Stimulated activated CD8-positive, alpha-beta memory T cell treated with anti-CD3 and anti-CD28 coated beads, Interleukin-12 subunit alpha, Interleukin-12 subunit beta, amount 100 ng/mL, for 24 hours (primary cell): ENCODE measurements around the gene ILF2.
"Not testable (repeated sequence)": the region's sequence is repeated elsewhere in the genome, so short reads cannot be mapped to it uniquely, and the experiment has no call there.

Experiments
- DNase-seq: peaks from one replicate; pipeline ENCODE4 v3.0.0-alpha.2; 2020; ENCODE audit errors: extremely low read depth

The ILF2 gene

DNA sequence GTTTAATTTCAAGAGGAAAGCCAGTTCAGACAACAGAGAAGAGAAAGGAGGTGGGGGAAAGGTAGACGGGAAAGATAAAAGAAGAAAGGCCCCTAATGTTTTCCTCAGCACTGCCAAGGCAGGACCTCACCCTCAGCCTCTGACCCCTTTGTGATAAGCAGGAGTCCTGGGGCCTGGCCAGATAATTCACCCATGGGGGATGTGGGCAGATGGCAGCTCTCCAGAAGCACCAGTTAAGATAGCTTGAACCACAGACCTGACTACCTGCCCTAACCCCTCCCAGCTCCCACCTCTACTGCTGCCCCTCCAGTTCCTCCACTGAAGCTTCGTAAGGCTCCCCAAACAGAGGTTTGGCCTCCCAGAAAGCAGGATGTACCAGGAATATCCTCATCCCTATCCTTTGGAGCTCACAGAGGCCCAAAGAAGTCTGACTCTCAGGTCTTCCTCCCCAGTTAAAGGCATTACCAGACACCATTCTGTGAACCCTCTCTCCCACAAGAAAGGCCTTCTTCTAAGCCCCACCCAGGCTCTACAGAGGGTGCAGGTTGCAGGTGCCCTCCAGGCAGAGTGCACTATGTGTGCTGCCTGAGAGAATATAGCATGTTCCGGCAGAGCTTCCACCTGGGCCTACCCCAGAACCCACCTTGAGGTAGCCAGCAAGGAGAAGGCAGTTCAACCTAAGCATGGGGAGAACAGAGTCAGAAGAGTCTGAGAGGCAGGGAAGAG is 21.5 kb downstream of the ILF2 start:
- no peak for DNase-seq

DNA sequence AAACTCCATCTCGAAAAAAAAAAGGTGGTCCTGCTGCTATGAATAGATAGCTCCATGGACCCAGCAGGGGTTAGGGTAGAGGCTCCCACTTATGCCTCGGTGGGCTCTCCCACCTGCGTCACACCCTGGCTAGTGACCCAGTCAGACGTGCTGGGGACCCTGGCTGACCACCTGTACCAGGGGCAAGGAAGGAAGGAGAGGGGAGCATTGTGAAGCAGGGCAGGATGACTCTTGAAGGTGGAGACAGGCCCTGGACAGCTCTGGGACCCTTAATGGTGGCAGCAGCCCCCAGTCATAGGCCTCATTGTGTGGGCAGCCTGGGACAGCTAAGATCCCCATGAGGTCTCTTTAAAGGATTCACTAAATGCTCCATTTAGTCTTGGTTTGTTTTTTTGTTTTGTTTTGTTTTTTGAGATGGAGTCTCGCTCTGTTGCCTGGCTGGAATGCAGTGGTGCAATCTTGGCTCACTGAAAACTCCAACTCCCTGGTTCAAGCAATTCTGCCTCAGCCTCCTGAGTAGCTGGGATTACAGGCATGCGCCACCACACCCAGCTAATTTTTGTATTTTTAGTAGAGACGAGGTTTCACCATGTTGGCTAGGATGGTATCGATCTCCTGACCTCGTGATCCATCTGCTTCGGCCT is 22.7 kb downstream of the ILF2 start:
- DNase-seq, result no peak

DNA sequence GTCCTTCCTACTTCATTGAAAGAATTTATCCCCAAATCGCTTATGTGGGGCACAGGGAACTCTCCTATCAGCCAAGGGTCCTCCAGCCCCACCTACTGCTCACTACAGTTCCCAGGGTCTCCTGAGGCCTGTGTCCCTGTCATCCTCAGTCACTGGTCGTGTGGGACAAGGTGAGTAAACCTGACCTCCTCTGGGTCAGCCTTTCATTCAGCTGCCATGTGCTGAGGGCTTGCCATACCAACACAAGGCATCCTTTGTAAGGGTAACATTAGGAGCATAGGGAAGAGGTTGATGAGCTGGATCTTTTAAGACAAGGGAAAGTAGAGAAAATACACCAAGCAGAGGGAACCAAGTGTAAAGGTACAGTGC is 23.5 kb downstream of the ILF2 start:
- no peak for DNase-seq

DNA sequence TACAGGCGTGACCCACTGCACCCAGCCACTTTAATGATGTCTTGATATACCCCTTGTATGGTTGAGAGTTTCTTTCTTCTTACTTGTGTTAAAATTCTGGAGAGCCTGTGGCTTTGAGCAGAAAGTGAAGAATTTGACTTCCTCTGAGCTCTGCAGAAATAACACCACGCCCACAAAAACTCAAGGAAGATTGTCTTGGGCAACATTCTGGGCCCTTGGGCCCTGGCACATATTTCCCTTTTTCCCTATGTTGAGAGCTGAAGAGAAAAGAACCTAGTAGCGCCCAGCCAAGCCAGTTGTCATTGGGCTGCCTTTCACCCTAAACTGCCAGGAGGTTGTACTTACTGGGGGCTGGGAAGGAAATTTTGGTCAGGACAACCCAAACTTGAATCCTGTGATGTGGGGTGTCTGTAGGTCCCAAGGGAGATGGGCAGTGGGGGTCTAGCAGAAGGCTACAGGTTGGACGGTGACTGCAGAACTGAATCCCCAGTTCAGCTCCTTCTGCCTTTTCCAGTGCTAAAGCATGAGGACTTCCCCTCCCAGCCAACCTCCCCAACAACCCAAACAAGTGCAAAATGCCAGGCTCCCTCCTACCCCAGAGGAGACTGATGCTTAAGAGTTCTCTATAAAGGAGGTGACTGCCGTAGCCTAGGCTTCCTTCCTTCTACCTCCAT is 24.0 kb downstream of the ILF2 start:
- no peak for DNase-seq

DNA sequence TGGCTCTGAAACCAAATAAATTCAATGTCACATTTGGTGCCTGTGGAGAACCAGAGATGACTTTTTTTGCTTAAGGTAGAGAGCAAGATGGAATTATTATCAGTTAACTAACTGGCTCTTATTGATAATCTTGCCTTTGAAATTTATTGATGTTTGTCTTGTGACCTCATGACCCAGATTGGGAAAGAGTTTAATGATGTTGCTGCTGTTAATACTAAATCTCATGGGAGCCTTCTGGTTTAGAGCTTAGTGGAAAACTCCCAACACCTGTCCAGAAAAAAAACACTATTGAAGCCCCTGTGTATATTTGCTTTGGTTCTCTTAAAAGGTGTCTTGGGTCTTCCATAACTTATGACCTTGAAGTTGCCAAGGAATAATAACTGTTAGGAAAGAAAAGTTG is 27.0 kb downstream of the ILF2 start:
- DNase-seq, result no peak

DNA sequence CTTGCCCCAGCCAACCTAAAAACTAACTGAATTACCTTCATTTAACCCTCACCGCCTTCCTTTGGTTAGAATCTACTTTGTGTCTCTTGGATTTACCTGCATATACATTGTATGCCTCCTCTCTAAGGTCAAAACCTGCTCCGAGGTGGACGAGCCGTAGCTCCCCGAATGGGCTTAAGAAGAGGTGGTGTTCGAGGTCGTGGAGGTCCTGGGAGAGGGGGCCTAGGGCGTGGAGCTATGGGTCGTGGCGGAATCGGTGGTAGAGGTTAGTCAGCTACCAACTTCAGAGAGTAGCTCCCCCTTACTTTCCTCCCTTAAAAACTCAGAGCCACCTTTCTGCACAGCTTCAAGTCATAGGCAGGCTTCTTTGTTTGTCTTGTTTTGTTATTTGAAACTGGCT is 27.7 kb downstream of the ILF2 start:
- DNase-seq, result no peak

DNA sequence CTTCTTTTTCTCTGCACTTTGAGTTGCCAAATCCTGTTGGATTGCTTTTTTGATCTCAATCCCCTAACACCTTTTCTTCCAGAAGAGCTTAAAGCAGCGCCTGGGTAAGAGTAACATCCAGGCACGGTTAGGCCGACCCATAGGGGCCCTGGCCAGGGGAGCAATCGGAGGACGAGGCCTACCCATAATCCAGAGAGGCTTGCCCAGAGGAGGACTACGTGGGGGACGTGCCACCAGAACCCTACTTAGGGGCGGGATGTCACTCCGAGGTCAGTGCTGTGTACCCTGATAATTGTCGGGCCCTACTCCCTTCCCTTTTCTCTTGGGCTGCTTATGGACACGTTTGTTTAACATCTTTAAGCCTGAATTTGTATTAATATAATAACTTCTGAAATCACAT is 28.6 kb downstream of the ILF2 start:
- no peak for DNase-seq

DNA sequence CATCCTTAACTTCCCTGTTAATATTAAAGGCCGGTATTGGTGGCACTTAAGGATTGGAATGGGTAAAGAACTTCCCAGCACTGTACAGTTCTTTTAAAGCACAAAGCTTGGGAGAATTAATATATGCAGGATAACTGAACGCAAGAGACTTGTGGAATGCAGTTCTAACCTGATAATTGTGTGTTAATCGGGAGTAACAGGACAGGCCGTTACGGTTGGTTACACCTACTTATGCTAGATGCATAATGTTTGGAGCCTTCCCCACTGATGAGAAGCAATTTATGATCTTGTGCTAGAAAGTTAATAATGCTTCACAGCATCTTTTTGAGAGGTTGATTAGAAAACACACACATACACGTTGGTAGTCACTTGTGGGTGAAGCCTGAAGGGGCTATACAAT is 29.9 kb downstream of the ILF2 start:
- DNase-seq, result no peak

DNA sequence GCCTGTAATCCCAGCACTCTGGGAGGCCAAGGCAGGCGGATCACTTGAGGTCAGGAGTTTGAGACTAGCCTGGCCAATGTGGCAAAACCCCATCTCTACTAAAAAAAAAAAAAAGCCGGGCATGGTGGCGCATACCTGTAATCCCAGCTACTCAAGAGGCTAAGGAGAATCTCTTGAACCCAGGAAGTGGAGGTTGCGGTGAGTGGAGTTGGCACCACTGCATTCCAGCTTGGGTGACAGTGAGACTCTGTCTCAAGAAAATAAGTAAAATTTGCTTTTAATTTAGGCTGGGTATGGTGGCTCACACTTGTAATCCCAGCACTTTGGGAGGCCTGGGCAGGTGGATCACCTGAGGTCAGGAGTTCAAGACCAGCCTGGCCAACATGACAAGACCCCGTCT is 30.6 kb downstream of the ILF2 start:
- not testable (repeated sequence) for DNase-seq

DNA sequence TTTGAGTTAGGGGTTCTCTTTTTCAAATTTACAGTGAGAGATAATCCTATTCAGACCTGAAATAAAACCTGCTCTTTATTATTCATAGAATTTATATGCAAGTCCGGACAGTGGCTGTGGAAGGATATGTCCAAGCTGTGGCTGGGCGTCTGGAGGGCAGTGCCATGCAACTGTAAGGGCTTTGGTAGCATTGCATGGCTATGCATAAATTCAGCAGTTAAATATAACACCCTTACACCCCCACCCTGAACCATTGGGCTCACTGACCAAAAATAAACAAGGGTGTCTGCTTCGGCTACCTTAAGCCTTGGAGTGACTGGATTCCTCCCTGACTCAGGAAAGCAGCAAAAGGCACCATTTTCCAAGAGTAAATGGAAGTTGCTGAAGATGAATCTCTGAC is 31.5 kb downstream of the ILF2 start:
- no peak for DNase-seq

DNA sequence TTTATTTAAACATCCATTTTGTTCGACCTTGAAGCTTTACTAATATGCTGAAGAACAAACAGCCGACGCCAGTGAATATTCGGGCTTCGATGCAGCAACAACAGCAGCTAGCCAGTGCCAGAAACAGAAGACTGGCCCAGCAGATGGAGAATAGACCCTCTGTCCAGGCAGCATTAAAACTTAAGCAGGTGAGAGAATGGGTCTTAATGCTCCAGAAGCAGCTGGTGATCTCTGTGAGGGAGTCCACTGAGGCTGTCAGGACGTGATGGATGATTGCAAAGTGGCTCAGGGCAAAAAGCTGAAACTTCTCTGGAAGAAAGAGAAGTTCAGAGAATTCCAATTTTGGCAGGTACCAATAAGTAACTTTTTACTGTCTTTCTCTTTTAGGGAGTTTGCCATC is 32.5 kb downstream of the ILF2 start:
- DNase-seq, result no peak

DNA sequence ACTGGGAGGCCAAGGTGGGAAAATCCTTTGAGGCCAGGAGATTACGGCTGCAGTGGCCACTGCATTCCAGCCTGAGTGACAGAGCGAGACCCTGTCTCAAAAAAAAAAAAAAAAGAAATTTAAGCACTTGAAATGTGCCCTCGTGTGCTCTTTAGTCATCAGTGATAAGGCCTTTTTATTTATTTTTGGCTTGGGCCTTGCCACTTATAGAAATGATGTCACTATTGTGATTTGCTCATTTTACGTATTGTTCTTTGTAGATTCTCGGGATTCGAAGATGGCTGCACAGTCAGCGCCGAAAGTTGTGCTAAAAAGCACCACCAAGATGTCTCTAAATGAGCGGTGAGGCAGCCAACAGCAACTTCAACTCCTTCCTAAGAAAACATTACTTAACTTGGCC is 34.5 kb downstream of the ILF2 start:
- no peak for DNase-seq

DNA sequence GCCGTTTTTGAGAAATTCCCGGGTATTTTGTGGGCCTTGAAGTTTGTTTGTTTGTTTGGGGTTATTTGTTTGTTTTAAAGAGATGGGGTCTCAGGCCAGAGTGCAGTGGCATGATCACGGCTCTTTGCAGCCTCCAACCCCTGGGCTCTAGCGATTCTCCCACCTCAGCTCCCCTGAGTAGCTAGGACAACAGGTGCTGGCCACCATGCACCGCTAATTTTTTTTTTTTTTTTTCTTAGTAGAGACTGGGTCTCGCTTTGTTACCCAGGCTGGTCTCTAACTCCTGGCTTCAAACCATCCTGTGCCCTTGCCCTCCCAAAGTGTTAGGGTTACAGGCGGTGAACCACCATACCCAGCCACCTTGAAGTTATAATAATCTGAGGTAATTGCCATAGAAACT is 34.9 kb downstream of the ILF2 start:
- DNase-seq, result no peak

DNA sequence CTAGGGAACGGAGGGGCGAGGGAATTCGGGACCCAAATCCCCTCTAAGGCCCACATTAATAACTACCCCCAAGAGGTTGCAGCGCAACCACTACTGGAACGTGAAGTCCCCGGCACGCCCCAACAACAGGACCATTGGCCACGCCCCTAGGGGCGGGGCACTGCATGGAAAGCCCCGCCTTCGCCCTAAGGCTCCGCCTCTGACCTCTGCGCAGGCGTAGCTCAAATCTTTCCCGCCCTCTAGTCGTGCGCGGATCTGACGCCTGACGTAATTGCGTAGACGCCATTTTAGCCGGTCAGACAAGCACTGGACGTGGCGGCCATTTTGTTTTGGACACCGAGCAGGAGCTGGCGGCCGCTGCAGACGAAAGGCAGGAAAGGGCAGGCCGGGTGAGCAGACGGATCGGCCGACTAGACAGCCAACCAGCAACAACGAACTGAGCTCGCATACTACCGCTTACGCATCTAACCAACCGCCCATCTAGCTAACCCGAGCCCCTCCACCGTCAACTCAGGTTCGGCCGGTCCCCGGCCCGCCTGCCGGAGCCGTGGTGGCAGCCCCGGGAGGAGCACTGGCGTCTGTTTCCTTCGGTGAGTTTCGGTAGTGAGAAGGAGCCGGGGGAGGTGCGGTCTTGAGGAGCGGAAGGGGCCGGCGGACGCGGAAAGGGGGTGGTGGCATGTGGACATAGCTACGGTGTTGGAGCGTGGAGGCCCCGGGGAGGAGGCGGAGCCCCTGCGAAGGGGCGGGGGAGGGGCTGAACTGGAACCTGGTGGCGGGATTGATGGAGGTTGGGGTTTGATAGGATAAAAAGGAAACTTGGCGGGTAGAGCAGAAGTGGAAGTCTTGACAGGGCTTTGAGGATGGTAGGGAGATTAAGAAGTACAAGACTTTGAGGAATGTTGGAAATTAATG is 36.8 kb downstream of the ILF2 start, which contains the start of gene CHTOP:
Gene CHTOP, plus strand, starts transcription at position 313 of the 912 bp plus-strand sequence. CDS start 2,523 bp downstream, outside the sequence.
- peak; percentile 87 for DNase-seq

DNA sequence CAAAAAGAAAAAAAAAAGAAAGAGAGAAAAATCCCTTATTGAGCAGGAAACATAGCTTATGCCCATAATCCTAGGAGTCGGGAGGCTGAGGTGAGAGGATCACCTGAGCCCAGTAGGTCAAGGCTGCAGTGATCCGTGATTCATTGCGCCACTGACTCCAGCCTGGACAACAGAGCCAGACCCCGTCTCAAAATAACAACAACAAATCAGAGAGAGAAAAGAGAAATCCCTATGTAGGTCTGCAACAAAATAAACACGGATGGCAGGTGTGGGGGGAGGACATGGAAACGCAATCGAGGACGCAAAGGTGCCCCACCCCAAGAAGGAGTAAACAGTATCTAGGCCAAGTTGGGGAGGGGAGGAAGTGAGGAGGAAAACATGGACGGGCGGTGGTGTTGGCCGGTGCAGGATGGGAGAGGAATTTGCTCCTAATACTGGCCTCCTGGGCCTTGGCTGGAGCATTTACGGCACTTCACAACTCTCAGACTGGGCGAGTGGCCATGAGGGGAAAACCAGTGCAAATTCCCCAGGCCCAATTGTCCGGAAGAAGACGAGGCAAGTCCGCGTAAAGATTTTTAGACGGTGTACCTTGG is 37.5 kb downstream of the ILF2 start:
- DNase-seq, result no peak

DNA sequence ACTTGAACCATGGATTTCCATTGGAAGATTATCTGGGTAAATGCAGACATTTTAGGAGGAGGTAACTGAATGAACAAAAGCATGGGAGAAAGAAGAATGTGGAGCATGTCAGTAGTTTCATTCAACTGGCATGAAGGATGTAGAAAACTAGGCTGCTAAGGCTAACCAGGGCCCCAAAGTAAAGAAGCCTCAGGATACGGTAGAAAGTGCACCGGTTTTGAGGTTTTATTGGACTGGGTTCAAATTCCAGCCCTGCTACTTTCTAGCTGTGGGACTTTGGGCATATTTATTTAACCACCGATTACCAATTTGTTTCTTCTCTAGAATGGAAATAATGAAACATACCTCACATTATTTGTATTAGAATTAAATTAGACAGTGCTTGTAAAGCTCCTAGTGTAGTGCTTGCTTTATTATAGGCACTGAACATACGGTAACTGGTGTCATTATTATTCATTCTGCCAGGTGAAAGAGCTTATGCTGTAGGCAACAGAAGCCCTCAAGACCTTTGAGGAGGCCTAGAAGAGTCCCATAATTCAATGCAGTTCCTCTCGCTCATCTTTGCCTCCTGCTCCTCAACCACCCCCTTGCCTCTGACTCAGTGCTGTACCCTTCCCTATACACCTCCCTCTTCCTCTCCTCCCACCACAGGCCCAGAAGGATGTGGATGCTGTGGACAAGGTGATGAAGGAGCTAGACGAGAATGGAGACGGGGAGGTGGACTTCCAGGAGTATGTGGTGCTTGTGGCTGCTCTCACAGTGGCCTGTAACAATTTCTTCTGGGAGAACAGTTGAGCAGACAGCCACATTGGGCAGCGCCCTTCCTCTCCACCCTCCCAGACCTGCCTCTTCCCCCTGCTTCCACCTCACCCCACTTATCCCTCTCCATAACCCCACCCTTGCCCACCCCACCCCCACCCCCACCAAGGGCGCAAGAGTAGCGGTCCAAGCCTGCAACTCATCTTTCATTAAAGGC is 39.5 kb downstream of the ILF2 start:
- no peak for DNase-seq

DNA sequence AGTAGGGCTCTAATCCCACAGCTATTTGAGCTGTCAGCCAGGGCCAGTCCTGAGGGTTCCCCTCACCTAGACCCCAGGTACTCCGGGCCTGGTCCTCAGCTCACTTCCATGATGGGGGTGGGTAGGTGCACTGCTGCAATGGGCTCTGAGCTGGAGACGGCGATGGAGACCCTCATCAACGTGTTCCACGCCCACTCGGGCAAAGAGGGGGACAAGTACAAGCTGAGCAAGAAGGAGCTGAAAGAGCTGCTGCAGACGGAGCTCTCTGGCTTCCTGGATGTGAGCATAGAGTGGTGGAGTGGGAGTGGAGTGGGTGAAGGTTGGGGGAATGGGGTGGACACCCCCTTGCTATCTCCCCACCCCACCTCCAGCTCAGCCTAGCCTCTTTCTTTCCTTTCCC is 40.4 kb downstream of the ILF2 start:
- DNase-seq, result no peak

DNA sequence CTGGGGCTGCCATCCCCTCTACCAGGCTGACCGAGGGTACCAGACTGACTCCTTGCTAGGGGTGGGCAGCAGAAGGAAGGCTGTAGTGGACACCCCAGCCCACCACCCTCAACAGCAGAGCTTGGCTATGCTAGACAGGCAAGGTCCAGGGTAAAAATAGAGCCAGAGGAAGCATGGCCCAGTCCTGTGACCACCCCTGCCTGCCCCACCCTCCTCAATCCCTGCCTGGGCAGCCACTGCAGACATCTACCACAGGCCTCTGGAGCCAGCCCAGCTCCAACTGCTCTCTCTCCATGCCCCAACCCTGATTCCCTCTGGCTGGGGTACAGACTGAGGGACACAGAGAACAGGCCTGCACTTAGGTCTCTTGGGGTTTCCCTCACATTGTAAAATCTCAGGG is 40.8 kb downstream of the ILF2 start:
- DNase-seq, result no peak

DNA sequence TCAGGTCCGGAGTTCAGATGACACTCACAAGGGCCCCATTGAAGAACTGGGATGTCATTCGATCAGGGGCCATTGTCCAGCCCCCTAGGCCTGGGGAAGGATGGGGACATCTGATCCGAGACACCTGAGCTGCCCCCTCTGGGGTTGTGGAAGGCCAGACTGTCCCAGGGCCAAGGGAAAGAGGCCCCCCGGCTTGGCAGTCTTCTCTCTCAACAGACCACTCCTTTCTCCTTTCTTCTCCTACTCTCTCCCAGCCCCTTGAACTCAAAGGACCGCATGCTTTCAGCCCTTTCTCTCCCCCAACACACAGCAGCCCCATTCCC is 41.5 kb downstream of the ILF2 start:
- DNase-seq, result no peak

DNA sequence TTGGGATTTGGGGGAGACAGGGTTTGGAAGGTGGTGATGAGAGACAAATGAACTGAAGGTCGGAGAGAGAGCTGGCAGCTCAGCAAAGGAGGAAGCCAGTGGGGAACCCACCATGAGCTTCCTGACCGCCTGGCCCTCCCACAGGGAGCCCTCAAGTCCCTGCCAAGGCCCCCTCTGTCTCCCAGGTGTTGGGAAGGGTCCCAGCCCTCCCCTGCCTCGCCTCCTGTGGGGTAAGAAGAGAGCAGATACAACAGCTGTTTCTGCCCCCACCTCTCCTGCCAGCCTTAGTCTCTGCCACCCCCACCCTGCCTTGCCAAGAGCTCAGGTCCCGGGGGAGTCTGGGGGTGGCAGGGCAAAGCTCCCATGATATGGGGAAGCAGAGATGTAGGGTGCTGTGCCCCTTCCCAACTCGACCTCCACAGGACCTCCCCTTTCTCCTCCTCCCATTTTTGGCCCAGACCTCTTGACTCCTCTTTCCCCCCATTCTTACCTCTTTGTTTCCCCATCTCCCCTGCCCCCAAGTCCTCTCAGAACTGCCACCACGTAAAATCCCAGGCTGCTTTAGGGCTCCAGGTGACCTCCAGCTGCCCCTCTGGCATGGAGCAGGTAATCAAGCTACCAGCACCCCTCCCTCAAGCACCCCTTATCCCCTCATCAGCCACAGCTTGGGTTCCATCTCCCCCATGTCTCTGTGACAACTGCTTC is 42.0 kb downstream of the ILF2 start:
- no peak for DNase-seq
